HepG2 (cell line): Measurements from ENCODE around the gene NGRN. TPM values are rescaled to one million over a fixed set of nuclear protein-coding genes. Genes with fewer than 3 reads are reported as not detected.

ENCODE experiments used
- ATF7-NPFF ChIP-seq: sonication (generic); formaldehyde crosslinking; IDR thresholded peaks from 2 replicates; pipeline ENCODE4 v1.8.1; 2023; ENCODE audit warnings: mild to moderate bottlenecking, low read depth, missing genetic modification reagents, moderate library complexity
- ERF ChIP-seq: IDR thresholded peaks from 2 replicates; pipeline ENCODE4 v1.6.1; 2018; ENCODE audit warnings: missing biosample characterization, missing genetic modification reagents
- GPBP1L1 ChIP-seq: sonication (generic); formaldehyde crosslinking; IDR thresholded peaks from 2 replicates; pipeline ENCODE4 v1.5.0; 2020; ENCODE audit warnings: mild to moderate bottlenecking, missing genetic modification reagents
- GTF3A ChIP-seq: sonication (generic); formaldehyde crosslinking; conservative IDR thresholded peaks from 2 replicates; pipeline ENCODE4 v1.4.0; 2020; ENCODE audit warnings: mild to moderate bottlenecking, missing genetic modification reagents
- HNF1B ChIP-seq: sonication (generic); formaldehyde crosslinking; IDR thresholded peaks from 2 replicates; pipeline ENCODE4 v1.5.1; 2020; ENCODE audit warnings: mild to moderate bottlenecking, moderate library complexity, missing genetic modification reagents
- MYPOP ChIP-seq: sonication (generic); formaldehyde crosslinking; IDR thresholded peaks from 2 replicates; pipeline ENCODE4 v1.8.1; 2023; ENCODE audit warnings: mild to moderate bottlenecking, moderate library complexity, missing genetic modification reagents
- PCBP1 ChIP-seq: fragments of 200-400 bp; formaldehyde crosslinking; IDR thresholded peaks from 2 replicates; pipeline ENCODE4 v1.6.1; 2017; ENCODE audit warnings: mild to moderate bottlenecking, low read depth, low read length, borderline replicate concordance
- RBFOX2 ChIP-seq: fragments of 200-400 bp; formaldehyde crosslinking; IDR thresholded peaks from 2 replicates; pipeline ENCODE4 v1.6.1; 2017; ENCODE audit warnings: low read depth, mild to moderate bottlenecking, low read length
- TAF1 ChIP-seq: sonication (generic); formaldehyde crosslinking; IDR thresholded peaks from 2 replicates; pipeline ENCODE4 v1.4.0; 2020; ENCODE audit warnings: missing genetic modification reagents
- ZNF441 ChIP-seq: sonication (generic); formaldehyde crosslinking; IDR thresholded peaks from 2 replicates; pipeline ENCODE4 v1.7.0; 2021; ENCODE audit warnings: missing genetic modification reagents, borderline replicate concordance
- ZNF512B ChIP-seq: sonication (generic); formaldehyde crosslinking; IDR thresholded peaks from 2 replicates; pipeline ENCODE4 v1.5.1; 2020; ENCODE audit warnings: missing genetic modification reagents, mild to moderate bottlenecking, borderline replicate concordance
- ZNF646 ChIP-seq: sonication (generic); formaldehyde crosslinking; IDR thresholded peaks from 2 replicates; pipeline ENCODE4 v1.9.0; 2021; ENCODE audit warnings: mild to moderate bottlenecking, missing genetic modification reagents
- ZSCAN30 ChIP-seq: sonication (generic); formaldehyde crosslinking; IDR thresholded peaks from 2 replicates; pipeline ENCODE4 v1.5.0; 2020; ENCODE audit warnings: mild to moderate bottlenecking, missing genetic modification reagents
- polyA plus RNA-seq, 8 experiments: library from polyadenylated mRNA; depleted of rRNA in 3 of 8; stranded (reverse) in 7 of 8; unstranded in 1 of 8; fragments of >200 nt; fragmentation: Illumina TruSeq in 4 of 8; extraction: Trizol in 4 of 8; gene quantifications; 2 replicates each; pipeline versions ENCODE4 v1.2.1 to v1.2.3, GENCODE V29; 2011 to 2016; ENCODE audit warnings: low read depth in 4 of 8, missing spikeins in 1 of 8, mixed read lengths in 1 of 8; ENCODE audit not compliant: insufficient read depth in 1 of 8
- total RNA-seq, 5 experiments: library from RNA; depleted of rRNA; stranded (reverse); fragments of >200 nt; fragmentation: Illumina TruSeq; extraction: Trizol; gene quantifications; 2 replicates each; pipeline ENCODE4 v1.2.3, GENCODE V29; 2016; ENCODE audit warnings: low read depth in 1 of 5
- TF ChIP-seq, protein P1 (sequence below): IDR thresholded peaks from 2 replicates; pipeline ENCODE4 v1.6.1; 2016; ENCODE audit warnings: low read depth, borderline replicate concordance

The NGRN gene
- total and polyA plus RNA-seq, 2 of the 13 experiments (the other 11 are each of a cell fraction or from before 2014, with no cell fraction given), result 39.8 to 63.7 TPM

DNA sequence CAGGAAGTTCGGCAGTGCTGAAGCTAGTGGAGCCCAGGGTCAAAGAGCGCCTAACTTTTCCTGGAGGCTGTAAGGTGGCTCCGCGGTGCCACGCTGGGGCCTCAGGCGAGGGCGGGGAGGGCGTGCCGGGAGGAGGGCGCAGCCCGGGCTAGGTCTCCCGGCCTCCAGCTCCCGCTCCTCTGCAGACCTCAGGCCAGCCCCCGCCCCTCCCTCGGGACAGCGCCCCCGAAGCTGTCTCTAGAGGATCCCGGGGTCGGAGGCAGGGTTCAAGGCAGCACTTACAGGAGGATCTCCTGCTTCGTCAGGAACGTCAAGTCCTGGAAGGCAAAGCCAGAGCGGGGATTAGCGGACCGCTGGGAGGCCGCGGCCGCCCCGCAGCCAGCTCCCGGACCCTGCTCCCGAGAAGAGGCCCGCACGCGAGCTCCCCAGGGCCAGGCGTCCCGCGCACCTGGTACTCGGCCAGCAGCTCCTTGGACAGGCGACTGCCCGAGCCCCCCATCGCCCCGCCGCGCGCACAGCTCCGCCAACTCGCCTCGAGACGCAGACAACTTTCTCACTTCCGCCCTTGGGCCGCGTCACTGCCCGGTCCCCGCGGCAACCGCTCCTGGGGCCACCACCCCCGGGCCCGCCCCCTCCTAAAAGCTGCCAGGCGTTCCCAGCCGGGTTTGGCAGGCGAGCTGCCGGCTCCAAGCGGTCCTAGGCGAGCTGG is 31.9 kb upstream of the NGRN start, which contains the start of gene CIB1 (continued):
- peak; percentile 69 for TF ChIP-seq TAF1
- peak; percentile 56 for TF ChIP-seq HNF1B
- no peak for TF ChIP-seq GPBP1L1 (CRISPR knock-in tag)
- peak; percentile 71; the same call in 1 of the 2 replicates for TF ChIP-seq ZNF441 (CRISPR knock-in tag)
- TF ChIP-seq, protein P1, sequence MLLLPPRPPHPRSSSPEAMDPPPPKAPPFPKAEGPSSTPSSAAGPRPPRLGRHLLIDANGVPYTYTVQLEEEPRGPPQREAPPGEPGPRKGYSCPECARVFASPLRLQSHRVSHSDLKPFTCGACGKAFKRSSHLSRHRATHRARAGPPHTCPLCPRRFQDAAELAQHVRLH (CRISPR knock-in tag), result no peak
- TF ChIP-seq ATF7-NPFF (CRISPR knock-in tag), result no peak
- TF ChIP-seq ZNF512B (CRISPR knock-in tag), result no peak
- no peak; the same call in 1 of the 2 replicates for TF ChIP-seq ERF
- peak; percentile 89 for TF ChIP-seq RBFOX2
- TF ChIP-seq ZSCAN30 (CRISPR knock-in tag), result no peak
- no peak for TF ChIP-seq ZNF646 (CRISPR knock-in tag)
- TF ChIP-seq MYPOP, result peak; percentile 62; the same call in 1 of the 2 replicates
- 0 out of 2 replicates have a peak, but pooled peaks have one; percentile 15 for TF ChIP-seq GTF3A (CRISPR knock-in tag)
- TF ChIP-seq PCBP1, result no peak
